MV-4-11 (cell line): ENCODE measurements around the gene IYD.

Source experiments
- DNase-seq: peaks from one replicate; lab custom pipeline; 2025; lab: John Stamatoyannopoulos, UW

The IYD gene, protein sequence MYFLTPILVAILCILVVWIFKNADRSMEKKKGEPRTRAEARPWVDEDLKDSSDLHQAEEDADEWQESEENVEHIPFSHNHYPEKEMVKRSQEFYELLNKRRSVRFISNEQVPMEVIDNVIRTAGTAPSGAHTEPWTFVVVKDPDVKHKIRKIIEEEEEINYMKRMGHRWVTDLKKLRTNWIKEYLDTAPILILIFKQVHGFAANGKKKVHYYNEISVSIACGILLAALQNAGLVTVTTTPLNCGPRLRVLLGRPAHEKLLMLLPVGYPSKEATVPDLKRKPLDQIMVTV

DNA sequence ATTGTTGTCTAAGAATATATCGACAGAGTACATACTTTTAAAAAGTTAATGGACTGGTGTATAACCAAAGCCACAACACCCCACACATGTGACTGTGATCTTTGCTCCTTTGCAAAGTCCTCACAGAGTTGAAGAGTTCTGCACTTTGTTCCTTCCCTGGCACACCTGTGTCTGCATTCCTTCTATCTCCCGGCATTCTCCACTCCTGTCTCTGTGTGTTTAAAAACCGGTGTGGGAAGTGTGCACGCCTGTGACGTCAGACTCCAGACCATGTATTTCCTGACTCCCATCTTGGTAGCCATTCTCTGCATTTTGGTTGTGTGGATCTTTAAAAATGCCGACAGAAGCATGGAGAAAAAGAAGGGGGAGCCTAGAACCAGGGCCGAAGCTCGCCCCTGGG, at the start of gene IYD:
Gene IYD (plus strand): TSS at position 251 of the 400 bp plus-strand sequence. CDS start 20 bp downstream, at position 271.
- no peak for DNase-seq

DNA sequence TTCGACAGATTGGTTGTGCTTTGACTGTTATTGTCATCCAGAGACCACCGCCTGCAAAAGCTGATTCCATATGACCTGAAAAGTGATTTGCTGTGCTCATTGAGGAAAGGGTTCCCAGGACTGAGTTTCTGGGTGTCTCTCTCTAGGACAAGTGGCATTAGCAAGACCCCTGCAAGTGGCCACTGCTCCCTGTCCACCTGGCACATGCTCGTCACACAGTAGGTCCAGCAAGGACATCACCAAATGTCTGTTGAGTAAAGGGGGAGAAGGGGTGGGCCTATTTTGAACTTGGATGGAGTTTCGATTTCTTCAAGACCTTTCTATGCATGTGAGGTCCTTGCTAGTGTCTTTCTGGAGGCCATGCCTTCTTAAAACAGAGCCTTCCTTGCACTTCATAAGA, 48.9 kb upstream of the IYD start:
- DNase-seq, result no peak

DNA sequence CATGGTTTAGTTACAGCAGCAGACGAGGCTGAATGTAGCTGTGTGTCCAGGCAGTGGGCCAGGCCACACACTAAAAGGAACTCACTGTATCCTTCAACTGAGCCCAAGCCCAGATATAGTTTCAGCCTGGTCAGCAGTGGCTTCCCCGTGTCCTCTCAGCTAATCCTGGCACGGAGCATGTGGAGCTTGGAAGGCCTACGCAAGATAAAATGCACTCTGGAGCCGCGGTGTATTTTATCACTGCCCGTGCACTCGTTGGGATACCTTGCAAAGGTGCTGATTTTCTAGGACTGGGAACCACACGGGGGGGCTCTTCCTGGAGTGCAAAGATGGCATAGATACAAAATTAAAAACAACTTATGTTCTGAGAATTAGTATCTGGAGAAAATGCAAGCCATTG, 48.4 kb upstream of the IYD start:
- no peak for DNase-seq

DNA sequence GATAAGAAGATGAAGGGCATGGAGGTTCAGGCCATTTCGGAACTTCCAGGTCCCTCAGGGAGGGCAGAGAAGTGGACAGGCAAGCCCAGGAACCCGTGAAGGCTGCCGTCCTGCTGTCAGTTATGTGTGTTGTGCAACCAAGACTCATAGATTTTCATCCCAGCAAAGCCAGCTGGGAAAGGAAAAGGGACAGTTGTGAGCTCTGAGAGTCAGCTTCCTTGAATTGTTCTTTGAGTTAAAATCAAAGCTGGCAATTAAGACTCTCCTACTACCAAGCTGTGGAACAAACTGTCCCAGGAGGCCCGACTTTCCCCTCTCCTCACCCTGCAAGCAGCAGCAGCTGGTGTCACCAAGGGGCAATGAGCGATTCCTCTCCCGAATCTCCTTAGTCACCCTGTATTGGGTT, 46.3 kb upstream of the IYD start:
- DNase-seq, result no peak

DNA sequence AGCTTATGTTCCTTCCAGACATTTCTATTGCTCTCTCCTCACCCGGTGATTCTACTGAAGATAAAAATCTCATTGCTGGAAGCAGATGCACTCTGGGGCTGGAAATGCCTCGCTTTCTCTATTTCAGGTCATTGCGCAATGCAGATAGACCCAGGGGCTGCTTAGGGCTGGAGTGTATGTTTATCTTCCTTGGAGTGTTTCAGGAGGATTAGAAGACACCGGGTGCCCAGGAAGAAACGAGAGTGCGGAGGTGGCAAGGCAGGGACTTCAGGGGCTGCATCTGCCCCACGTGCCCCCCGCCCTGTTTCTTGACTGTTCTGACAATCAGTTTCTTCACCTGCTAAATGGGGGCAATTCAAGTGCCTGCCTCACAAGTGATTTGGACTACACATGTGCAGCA, 45.6 kb upstream of the IYD start:
- no peak for DNase-seq

DNA sequence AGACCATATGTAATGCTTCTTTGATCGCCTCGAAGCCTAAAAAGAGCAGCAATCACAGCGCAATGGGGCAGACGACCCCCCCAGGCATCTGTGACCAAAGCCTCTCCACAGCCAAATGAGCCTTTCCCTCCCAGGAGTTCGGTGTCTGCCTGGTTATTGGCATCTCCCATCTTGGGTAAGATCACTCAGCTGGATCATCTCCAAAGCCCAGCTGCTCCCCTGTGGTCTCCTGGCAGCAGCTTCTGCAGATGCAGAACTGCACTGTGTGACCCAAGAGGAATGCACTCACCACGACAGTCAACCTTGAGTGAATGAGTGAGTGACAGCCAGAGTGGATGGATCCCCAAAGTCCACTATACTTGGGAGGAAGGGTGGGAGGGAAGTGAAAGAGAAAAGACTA, 44.8 kb upstream of the IYD start:
- DNase-seq, result peak; percentile 58

DNA sequence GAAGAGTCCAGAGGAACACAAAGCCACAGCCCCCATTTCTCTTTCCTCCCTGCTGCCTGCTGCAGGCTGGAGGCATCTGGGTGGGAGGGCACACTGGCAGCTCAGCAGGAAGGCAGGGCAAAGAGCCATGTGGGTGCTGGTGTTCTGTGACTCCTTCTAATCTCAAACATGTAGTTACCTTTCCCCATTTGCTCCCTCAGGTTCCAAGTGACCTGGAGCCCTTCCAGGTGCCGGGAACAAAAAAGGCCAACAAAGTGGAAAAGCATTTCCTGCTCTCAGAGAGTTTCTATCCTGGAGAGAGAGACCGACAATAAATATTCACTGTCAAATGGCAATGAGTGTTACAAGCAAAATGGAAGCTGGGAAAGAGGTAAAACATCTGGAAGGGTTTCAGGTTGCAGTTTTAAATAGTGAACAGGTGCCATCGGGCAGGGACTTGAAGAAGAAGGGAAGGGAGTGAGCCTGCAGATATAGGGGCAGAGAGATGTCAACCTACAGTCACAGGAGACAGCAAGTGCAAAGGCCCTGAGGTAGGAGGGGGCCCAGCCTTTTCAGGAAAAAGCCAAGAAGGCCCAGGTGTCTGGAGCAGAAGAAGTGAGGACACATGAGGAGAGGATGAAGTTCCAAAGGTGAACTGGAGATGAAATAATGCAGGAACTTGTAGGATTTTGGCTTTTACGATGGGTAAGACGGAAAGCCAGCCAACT, 43.6 kb upstream of the IYD start:
- DNase-seq, result no peak

DNA sequence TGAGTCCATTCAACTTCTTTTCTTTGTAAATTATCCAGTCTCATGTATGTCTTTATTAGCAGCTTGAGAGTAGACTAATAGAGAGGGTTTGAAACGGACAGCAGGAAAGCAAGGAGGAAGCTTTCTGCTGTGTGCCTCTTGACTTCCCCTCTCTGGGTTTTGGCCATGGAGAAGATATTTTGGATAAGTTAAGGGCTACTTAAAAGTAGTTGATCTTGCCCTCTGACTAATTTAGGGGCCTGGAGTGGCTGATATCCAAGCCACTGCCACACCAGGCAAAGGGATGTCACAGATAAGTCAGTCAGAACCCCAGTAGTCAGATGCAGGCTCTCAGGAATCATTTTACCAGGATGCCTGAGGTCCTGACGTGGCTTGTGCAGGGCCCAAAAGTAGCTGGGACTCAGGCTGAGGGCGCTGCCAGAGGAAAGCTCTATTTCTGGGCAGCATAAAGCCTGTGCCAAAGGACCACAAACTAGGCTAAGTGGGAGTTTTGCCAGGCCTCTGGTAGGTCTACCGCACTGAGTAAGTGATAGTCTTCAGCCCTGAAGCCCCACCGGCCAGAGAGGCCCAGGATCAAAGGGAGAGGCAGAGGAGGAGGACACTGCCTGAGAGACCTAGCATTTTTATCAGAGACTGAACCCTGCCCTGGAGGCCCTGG, 41.6 kb upstream of the IYD start:
- DNase-seq, result no peak

DNA sequence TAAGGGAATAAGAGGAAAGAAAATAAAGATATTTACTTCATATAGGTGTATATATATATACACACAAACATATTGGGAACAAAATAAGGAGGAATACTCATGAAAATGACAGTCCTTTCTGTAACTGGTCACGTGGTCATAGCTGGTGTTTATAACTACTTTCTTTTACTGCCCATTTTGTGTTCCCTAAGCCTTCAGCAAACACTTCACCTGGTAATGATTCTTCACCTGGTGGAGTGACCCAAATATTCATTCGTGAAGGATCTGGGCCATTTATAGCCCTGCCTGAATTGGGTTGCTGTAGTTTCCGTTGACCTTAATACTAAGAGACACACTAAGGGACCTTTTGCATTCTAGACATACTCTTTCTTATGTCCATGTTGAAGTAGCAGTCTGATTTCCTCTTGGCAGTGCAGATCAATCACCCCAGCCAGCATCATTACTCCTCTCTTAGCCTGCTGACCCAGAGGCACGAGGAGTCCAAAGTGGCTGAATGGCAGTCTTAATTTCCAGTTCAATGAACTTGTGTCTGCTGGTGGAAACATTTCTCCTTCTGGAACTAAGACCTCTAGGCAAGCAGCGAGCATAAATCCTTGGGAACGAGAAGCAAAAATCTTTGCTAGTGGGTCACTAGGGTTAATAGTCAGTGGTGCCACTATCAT, 39.9 kb upstream of the IYD start:
- no peak for DNase-seq

GRCh38 chr6:150331344-150331743, 37.5 kb upstream of the IYD start:
- DNase-seq, result no peak

DNA sequence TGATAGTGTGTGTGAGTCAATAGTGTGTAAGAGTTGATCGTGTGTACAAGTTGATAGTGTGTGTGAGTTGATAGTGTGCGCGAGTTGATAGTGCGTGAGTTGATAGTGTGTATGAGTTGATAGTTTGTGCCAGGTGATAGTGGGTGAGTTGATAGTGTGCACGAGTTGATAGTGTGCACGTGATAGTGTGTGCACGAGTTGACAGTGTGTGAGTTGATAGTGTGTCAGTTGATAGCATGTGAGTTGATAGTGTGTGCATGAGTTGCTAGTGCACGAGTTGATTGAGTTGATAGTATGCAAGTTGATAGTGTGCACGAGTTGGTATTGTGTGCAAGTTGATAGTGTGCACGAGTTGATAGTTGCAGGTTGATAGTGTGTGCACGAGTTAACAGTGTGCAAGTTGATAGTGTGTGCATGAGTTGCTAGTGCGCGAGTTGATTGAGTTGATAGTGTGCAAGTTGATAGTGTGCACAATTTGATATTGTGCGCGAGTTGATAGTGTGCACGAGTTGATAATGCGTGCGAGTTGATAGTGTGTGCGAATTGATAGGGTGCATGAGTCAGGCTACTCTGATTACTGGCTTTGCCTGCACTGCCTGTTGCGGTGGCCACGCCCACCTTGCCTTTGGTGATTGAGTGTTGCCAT, 35.8 kb upstream of the IYD start:
- no peak for DNase-seq

DNA sequence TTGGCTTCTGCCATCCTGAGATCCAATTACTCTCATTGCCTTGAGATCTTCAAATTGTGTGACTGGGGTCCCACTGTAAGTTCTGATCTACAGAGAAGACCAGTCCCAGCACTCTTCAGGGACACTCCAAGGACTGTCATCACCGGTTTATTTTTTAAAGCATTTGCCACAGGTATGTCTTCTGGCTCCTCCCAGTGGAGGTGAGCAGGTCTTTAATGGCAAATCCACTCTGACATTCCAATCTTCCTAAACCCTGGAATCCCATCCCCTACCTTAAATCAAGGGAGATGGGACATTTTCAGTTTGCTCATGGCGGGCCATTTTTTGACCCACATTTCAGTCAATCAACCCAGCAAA, 35.2 kb upstream of the IYD start:
- DNase-seq, result no peak

GRCh38 chr6:150334790-150335783, 33.7 kb upstream of the IYD start:
- DNase-seq, result peak; percentile 47

GRCh38 chr6:150336299-150336698, 32.5 kb upstream of the IYD start:
- no peak for DNase-seq

DNA sequence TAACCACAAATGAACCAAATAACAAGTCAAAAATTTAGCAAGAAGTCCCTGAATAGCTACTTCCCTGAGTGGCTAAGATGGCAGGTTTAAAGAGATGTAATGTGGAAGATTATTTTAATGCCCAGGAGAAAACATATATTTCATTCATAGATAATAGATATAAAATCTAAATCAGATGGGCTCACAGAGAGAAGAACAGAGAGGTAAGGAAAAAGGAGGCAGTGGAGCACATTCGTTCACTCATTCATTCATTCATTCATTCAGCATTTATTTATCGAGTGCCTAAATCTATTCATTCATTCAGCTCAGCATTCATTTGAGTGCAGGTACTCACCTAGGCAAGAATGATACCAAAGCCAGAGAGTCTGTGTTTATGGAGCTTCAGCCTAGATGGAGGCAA, 32.1 kb upstream of the IYD start:
- DNase-seq, result no peak

DNA sequence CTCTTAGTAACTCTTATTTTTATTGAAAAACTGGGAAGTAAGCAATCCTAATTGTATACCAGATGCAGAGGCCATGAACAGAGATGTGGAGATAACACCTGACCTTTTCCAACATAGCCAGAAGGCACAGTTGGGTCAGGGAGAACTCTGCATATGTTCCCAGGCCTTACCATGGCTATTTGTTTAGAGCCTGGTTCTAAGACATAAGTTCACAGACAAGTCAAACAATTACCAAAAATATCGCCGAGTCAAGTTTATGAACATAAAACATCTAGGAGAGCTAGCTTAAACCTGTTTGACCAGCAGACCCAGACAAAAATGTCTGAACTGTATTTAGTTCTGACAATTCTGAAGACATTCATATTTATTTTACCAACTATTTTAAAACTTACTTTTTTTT, 26.7 kb upstream of the IYD start:
- no peak for DNase-seq

DNA sequence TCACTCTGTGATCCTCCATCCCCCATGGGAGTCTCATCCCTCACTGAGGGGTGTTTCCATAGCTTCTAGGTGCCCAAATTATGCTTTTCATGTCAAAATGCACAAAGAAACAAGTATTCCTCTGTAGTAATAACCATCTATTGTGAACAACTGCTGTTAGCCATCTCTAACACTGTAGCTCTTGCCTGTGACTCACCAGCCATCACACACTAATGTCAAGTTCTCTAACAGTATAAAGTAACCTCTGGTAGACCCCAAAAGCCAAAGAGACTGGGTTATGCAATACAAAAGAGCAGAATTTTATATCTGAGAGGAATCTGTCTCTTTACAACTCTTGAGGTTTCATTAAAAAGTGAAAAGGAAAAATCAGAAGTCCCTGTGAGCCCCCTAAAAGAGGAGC, 25.4 kb upstream of the IYD start:
- peak; percentile 82 for DNase-seq

DNA sequence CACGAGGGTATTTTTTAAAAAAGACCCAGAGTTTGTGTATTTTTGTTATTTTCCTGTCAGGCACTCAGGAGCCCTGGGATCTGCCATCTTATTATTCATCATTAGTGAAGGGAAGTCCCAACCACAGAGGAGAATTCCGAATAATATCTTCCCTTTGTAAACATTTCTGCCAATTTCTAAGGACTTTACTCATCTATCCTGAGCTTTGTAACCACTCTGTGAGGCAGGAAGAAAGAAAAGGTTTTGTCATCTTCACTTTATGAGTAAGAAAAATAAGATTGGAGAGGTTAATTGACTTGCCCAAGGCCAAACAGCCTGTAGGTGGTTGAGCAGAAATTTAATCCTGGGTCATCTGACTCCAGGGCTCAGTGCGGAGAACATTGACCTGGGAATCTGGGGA, 23.0 kb upstream of the IYD start:
- DNase-seq, result no peak

DNA sequence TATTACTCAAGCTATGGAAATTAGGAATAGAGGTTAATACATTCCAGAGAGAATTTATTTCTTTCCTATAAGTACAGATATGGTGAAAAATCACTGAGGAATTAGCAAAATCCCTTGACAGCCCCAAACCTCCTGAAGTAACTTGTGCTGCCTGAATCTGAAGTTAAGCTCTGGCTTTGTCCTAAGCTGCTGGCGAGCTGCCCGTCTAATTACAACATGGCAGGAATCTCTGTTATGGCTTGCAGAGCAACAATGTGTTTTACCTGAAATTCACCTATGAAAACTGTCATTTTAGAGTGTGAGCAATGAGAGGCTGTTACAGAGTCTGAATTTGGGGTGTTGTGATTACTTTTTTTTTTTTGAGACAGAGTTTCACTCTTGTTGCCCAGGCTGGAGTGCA, 22.5 kb upstream of the IYD start:
- no peak for DNase-seq

GRCh38 chr6:150347845-150348244, 21.0 kb upstream of the IYD start:
- peak; percentile 40 for DNase-seq

GRCh38 chr6:150349546-150349945, 19.3 kb upstream of the IYD start:
- DNase-seq, result peak; percentile 54
